Cardiac muscle cell (in vitro differentiated cells and primary cell): Measurements from ENCODE around the gene GBGT1. TPM values are rescaled to one million over a fixed set of nuclear protein-coding genes. Genes with fewer than 3 reads are reported as not detected.

Experiments used
- DNase-seq, 2 donors: peaks; one replicate each; pipeline versions ENCODE4 v3.0.0 to v3.0.0-alpha.2; 2010 to 2017; ENCODE audit warnings: low read depth in 1 of 2, low spot score in 1 of 2
- H3K27ac ChIP-seq: fragments of 200-600 bp; sonication (generic); 2 replicates; pipeline ENCODE4 v1.5.1; 2016
- H3K27me3 ChIP-seq: fragments of 200-600 bp; sonication (generic); 2 replicates; pipeline ENCODE4 v1.6.0; 2016; ENCODE audit warnings: control low read depth
- H3K36me3 ChIP-seq: fragments of 200-600 bp; sonication (generic); 2 replicates; pipeline ENCODE4 v1.5.1; 2016; ENCODE audit warnings: control low read depth
- H3K4me1 ChIP-seq: fragments of 200-600 bp; sonication (generic); 2 replicates; pipeline ENCODE4 v1.8.1; 2017; ENCODE audit warnings: low read depth, mild to moderate bottlenecking, mixed run types
- H3K4me3 ChIP-seq: fragments of 200-600 bp; sonication (generic); 2 replicates; pipeline ENCODE4 v1.5.1; 2016; ENCODE audit warnings: mild to moderate bottlenecking
- H3K9me3 ChIP-seq: fragments of 200-600 bp; sonication (generic); 2 replicates; pipeline ENCODE4 v1.5.1; 2017; ENCODE audit warnings: low read depth, mild to moderate bottlenecking, control low read depth
- polyA plus RNA-seq: library from polyadenylated mRNA; unstranded; fragments of >200 nt; fragmentation: Nextera tagmentation; extraction: Ambion mirVana; gene quantifications from 2 replicates; pipeline ENCODE4 v1.2.1, GENCODE V29; 2016
- total RNA-seq: library from RNA; depleted of rRNA; stranded (reverse); fragments of >200 nt; gene quantifications from 2 replicates; pipeline ENCODE4 v1.2.3, GENCODE V29; 2016
- TF ChIP-seq, protein P1 (sequence below): IDR thresholded peaks from 2 replicates; pipeline ENCODE4 v1.5.1; 2012; ENCODE audit warnings: low read depth, mild to moderate bottlenecking, low read length

GBGT1 gene
- total and polyA plus RNA-seq, 2 experiments from 2014 or later, result 0.87 to 11.9 TPM

GRCh38 chr9:133203506-133204075, 39.9 kb upstream of the GBGT1 start:
- no peaks in the 10 kb centered on the region for H3K9me3 ChIP-seq
- H3K4me1 ChIP-seq, result no peaks in the 10 kb centered on the region
- peaks cover 34% of the 10 kb centered on the region for H3K27me3 ChIP-seq
- no peak overlapping the region for H3K4me3 ChIP-seq
- no peak overlapping the region for H3K27ac ChIP-seq
- no peaks in the 10 kb centered on the region for H3K36me3 ChIP-seq
- TF ChIP-seq, protein P1, sequence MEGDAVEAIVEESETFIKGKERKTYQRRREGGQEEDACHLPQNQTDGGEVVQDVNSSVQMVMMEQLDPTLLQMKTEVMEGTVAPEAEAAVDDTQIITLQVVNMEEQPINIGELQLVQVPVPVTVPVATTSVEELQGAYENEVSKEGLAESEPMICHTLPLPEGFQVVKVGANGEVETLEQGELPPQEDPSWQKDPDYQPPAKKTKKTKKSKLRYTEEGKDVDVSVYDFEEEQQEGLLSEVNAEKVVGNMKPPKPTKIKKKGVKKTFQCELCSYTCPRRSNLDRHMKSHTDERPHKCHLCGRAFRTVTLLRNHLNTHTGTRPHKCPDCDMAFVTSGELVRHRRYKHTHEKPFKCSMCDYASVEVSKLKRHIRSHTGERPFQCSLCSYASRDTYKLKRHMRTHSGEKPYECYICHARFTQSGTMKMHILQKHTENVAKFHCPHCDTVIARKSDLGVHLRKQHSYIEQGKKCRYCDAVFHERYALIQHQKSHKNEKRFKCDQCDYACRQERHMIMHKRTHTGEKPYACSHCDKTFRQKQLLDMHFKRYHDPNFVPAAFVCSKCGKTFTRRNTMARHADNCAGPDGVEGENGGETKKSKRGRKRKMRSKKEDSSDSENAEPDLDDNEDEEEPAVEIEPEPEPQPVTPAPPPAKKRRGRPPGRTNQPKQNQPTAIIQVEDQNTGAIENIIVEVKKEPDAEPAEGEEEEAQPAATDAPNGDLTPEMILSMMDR, result no peak
- no peak for DNase-seq

- Histone ChIP-seq H3K27me3 (peaks cover 34% of the 10 kb centered on the region), H3K9me3 (no peaks in the 10 kb centered on the region), H3K36me3 (no peaks in the 10 kb centered on the region), H3K4me3 (no peak overlapping the region), H3K4me1 (no peaks in the 10 kb centered on the region), H3K27ac (no peak overlapping the region)
- DNase-seq, result no peak
- TF ChIP-seq, protein P1, result no peak
Measured at GRCh38 chr9:133202688-133203453, 39.2 kb upstream of the GBGT1 start.

- H3K36me3 ChIP-seq, result no peaks in the 10 kb centered on the region
- H3K4me1 ChIP-seq, result no peaks in the 10 kb centered on the region
- H3K4me3 ChIP-seq, result no peak overlapping the region
- no peak overlapping the region for H3K27ac ChIP-seq
- peaks cover 35% of the 10 kb centered on the region for H3K27me3 ChIP-seq
- TF ChIP-seq, protein P1, result no peak
- H3K9me3 ChIP-seq, result no peaks in the 10 kb centered on the region
- no peak for DNase-seq
Measured at GRCh38 chr9:133202145-133202513, 38.4 kb upstream of the GBGT1 start.

GRCh38 chr9:133201424-133202144, 37.9 kb upstream of the GBGT1 start:
- H3K27me3 ChIP-seq, result peaks cover 38% of the 10 kb centered on the region
- TF ChIP-seq, protein P1, result no peak
- no peaks in the 10 kb centered on the region for H3K36me3 ChIP-seq
- no peaks in the 10 kb centered on the region for H3K4me1 ChIP-seq
- DNase-seq, result no peak
- no peak overlapping the region for H3K27ac ChIP-seq
- H3K9me3 ChIP-seq, result no peaks in the 10 kb centered on the region
- H3K4me3 ChIP-seq, result no peak overlapping the region

DNA sequence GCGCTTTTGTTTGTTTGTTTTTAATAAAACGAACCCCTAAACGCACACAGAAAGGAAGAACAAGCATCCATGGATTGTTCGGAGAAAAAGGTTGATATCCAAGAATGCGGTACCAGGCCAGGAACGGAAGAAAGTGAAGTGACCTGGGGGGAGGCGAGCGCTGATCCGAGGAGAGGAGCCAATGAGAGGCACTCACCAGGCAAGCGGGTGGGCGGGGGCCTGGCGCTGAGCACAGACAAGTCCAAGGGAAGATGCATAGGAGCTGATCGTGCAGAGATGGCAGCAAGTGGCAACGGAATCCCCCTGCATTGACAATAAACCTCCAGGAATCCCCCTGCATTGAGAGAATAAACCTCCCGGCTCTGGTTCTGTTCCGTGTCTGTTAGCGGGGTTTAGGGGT, 36.9 kb upstream of the GBGT1 start:
- no peak for DNase-seq
- Histone ChIP-seq H3K27ac (no peak overlapping the region), H3K36me3 (no peaks in the 10 kb centered on the region), H3K4me3 (no peak overlapping the region), H3K9me3 (no peaks in the 10 kb centered on the region), H3K27me3 (peaks cover 38% of the 10 kb centered on the region), H3K4me1 (no peaks in the 10 kb centered on the region)
- TF ChIP-seq, protein P1, result no peak
